ENCODE data around the gene MYO10.
"Not testable (repeated sequence)": the region's sequence is repeated elsewhere in the genome, so short reads cannot be mapped to it uniquely, and the experiment has no call there.

The MYO10 gene

DNA sequence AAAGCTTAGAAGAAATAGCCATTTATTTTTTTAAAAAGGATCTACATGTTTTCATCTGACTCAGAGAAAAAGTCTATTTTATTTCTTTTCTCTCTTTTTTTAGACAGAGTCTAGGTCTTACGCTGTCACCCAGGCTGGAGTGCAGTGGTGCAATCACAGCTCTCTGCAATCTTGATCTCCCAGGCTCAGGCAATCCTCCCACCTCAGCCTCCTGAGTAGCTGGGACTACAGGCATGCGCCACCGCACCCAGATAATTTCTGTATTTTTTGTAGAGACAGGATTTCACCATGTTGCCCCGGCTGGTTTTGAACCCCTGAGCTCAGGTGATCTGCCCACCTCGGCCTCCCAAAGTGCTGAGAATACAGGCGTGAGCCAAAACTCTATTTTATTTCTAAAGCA, 178.5 kb downstream of the MYO10 start:
- in situ Hi-C loops (cut with MboI; ENCODE audit: low sequenced_read_pairs) = not testable (repeated sequence)

DNA sequence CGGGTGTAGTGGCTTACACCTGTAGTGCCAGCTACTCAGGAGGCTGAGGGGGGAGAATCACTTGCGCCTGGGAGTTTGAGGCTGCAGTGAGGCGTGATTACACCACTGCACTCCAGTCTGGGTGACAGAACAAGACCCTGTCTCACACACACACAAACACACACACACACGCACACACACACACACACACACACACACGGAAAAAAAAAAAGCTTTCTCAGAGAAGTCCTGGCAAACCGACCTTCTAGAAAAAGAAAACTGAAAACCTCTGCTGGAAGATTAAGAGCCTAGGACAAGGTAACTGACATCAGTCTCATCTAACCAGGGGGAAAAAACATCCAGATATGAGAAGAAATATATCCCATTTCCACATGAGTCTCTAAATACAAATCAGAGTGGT, 178.9 kb downstream of the MYO10 start:
- in situ Hi-C loops (cut with MboI; ENCODE audit: low sequenced_read_pairs) = no loop called here

DNA sequence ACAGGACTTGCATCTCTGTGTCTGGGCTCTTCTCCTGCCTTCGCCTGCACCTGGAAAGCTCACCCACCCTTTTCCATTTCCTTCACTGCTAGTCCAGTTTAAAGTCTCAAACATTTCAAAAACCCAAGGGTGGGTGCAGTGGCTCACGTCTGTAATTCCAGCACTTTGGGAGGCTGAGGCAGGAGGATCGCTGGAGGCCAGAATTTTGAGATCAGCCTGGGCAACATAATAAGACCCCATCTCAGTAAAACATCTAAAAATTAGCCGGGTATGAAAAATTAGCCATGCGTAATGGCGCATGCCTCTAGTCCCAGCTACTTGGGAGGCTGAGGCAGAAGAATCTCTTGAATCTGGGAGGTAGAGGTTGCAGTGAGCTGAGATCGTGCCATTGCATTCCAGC, 179.4 kb downstream of the MYO10 start:
- in situ Hi-C loops (cut with MboI; ENCODE audit: low sequenced_read_pairs) = no loop called here

DNA sequence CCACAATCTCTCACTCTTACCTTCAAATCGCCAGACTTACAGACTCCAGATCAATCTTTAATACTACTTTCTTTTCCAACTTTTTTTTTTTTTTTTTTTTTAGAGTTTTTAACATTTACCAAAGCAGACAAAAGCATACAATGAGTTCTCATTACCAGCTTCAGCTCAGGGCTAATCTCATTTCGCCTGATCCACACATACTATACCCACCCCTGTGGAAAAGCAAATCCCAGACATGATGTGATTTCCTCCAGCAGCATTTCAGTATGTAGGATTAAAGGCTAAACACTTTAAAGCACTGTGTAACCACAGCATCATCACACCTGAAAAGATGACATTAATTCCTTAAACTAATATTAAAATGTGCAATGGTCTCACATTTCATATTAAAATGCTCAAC, 180.4 kb downstream of the MYO10 start:
- in situ Hi-C loops (cut with MboI; ENCODE audit: low sequenced_read_pairs) = no loop called here

DNA sequence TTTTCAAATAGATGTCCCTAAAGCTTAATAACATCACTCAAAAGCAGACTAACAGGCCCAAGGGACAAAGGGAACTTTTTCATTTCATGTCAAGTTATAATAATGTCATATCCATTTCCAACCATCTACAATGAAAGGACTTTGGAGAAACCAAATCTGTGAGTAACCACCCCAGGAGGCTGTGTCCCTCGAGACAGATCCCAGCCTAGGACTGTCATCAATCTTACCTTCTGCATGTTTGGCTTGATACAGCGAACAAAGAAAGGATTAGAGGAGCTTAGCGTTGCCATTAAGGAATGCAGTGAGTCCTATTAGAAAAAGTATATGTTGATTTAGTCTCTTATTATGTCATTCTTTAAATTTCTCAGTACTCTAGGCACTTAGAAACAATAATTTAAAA, 181.5 kb downstream of the MYO10 start:
- in situ Hi-C loops (cut with MboI; ENCODE audit: low sequenced_read_pairs) = no loop called here

DNA sequence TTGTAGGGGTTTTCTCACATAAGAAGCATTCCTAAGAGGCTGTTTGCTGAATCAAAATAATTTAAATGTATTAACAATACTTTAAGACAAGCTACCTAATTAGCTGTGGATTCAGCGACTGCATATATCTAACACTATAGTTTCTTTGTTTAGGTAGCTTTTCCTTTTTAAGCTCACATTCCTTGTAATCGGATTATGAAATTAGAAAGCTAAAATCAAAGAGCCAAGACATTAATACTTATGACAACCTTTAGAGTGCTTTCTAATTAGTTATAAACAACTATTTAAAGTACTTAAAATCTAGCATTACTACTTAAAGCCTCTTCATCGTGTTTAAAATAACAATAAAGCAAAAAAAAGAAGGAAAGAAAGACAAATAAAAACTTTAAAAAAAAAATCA, 182.0 kb downstream of the MYO10 start:
- in situ Hi-C loops (cut with MboI; ENCODE audit: low sequenced_read_pairs) = no loop called here

DNA sequence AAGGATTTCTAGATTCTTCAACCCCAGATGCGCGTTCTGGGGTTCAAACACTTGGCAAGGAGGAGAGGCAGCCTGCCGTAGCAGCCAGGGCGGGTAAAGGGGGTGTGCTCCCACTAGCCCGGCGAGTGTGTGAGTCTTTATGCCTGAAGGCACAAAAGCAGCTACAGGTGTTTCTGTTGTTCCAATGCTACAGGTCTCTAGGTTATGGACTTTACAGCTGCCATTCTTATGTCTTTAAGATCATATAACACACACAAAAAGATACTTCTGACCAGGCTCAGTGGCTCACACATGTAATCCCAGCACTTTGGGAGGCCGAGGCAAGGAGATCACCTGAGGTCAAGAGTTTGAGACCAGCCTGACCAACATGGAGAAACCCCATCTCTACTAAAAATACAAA, 185.6 kb downstream of the MYO10 start:
- in situ Hi-C loops (cut with MboI; ENCODE audit: low sequenced_read_pairs) = no loop called here

DNA sequence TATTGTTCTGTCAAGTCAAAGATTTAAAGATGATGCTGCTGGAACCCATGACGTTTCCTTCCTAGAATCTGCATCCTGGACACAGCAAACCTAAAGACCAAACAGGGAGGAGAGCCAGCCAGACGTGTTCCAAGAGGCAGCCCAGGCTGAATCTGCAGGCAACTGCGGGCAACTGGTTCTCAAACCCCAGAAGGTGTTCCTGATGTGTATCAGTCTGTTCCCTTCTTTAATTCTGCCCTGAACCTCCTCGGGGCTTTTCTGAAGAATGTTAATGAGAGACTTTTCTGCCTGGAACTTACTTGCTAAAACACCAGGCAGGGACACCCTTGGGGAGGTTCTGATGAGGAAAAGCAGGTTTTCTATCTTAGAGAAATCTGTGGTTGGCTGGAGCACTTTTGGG, 186.5 kb downstream of the MYO10 start:
- in situ Hi-C loops (cut with MboI; ENCODE audit: low sequenced_read_pairs) = no loop called here

DNA sequence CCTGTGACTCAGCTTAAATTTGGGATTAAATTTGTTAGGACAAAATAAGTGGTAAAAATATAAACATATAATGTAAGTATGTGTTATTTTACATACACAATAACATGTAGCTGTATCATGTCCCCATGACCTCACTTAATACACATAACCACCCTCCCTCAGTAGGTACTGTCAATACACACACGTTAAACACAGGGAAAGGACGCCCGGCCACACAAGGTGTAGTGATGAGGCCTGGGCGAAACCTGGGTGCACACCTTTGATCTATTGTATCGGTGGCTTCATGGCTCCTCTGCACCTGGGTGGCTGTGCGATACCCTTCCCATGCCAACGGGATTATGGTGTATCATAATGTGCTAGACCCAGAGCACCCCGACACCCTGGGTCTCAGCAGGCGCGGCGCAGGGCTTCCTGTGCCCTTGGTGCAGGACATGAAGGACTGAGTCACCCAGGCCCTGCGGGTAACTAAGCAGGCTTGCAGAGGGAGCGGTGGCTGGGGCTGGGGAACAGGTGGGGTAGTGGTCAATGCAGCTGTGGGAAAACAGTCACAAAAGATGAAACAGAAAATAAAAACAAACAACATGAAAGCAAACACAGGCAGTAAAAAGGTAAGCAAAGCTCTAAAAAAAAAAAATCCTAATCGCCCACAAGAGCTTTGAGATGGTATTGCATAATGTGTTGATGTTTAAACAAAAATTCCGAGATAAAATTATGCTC, 191.8 kb downstream of the MYO10 start:
- in situ Hi-C loops (cut with MboI; ENCODE audit: low sequenced_read_pairs) = no loop called here

DNA sequence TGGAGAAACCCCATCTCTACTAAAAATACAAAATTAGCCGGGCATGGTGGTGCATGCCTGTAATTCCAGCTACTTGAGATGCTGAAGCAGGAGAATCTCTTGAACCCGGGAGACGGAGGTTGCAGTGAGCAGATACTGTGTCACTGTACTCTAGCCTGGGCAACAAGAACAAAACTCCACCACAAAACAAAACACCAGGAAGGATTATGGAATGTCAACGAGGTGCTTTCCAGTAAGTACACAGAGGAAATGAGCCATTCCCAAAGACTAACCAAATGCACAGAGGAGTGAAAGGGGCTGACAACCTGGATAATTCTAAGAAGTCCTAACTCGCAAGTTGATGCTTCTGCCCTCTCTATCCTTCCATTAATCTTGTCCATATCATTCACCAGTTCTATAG, 193.2 kb downstream of the MYO10 start:
- in situ Hi-C loops (cut with MboI; ENCODE audit: low sequenced_read_pairs) = no loop called here

DNA sequence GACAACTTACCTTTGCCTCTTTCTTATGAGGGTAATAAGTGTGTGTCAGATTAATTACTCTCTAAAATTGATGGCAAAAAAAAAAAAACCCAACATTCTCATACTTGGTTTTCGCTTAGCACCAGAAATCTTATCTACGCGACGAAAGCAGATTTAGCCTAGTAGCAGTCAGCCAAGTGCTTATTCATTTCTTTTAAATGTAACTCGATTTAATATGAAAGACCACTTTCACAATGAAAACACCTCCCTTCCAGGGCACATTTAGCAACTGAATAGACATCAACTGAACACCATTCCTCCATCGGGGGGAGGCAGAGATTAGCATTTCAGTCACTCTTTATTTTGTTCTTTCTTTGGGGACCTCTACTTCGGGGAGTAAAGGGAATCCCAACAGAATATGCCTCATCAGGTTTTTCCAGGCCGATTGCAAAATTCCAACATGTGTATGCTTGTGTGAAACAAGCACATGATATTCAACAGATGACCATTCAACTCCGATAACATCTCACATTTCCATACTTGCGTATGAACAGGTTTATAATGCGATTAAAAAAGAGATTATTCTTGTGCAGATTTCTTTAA, 195.2 kb downstream of the MYO10 start:
- in situ Hi-C loops (cut with MboI; ENCODE audit: low sequenced_read_pairs) = no loop called here

DNA sequence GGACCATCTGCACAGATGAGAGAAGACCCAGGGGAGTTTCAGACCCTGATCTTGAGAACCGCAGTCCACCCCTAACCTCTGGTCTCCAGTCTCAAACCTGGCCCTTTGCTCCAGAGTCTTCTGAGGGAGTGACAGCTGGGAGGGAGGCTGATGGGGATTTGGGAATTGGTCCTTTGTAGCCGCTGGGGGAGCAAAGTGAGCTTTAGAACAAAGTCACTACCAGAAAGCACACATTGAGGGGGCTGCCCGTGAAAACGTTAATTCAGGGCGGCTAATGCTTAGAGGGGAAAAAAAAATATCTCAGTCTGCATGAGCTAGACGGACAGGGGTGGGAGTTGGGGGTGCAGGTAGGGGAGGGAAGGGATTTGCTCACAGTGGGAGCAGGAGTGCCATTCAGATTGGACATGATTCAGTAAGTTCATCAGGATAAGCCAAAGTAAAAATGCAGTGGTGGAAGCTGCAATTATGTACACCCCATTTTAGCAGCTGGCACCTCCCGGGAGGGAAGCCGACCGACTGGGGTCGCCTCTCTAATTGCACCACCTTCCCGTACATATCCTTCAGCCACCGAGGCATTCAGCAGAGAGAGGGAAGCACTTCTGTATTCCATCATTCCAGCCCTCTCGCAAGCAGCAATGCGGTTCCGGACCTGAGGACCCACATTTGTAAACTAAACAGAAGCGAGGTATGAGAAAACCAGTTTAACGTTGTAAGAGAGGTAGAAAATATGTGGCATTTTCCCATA, 195.8 kb downstream of the MYO10 start:
- in situ Hi-C loops (cut with MboI; ENCODE audit: low sequenced_read_pairs) = no loop called here

DNA sequence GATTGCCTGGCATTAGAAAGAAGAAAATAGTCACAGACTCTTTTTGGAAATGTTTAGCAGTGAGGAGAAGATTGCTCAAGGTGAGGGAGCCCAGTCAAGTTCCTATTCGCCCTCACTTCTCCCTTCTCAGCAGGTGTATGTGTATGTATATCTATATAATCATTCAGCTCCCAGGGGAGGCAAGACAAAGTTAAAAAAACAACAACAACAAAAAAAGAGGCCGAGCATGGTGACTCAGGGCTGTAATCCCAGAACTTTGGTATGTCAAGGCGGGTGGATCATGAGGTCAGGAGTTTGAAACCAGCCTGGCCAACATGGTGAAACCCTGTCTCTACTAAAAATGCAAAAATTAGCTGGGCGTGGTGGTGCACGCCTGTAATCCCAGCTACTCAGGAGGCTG, 197.7 kb downstream of the MYO10 start:
- in situ Hi-C loops (cut with MboI; ENCODE audit: low sequenced_read_pairs) = not testable (repeated sequence)

DNA sequence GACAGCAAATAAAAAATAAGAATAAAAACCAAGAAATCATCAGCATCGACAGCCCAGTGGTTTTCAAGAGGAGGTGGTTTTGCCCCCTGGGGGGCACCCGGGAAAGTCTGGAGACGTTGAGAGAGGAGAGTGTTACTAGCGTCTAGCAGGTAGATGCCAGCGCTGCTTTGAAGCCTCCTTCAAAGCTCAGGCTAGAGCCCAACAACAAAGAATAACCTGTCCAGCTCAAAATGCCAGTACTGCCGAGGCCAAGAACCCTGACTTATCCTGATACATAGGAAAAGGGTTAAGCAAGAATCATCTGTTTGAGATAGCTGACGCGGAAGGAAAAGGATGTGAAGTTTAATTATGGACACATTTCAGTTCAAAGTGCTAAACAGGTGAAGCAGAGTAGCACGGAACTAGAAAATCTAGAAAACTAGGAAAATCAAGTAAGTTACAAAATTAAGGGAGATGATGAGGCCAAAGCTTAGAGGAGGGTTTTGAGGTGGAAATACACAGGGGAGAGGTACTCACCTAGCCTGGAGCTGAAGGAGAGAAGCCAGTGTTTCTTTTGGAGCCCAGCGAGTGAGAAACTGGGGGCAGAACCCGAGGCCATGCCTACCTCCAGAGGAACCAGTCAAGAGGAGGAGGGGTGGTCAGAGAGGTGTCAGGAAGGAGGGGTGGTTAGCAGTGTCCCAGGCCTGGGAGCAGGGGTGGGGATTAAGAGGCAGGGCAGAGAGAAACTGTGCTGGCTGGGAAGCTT, 198.3 kb downstream of the MYO10 start:
- in situ Hi-C loops (cut with MboI; ENCODE audit: low sequenced_read_pairs) = no loop called here

DNA sequence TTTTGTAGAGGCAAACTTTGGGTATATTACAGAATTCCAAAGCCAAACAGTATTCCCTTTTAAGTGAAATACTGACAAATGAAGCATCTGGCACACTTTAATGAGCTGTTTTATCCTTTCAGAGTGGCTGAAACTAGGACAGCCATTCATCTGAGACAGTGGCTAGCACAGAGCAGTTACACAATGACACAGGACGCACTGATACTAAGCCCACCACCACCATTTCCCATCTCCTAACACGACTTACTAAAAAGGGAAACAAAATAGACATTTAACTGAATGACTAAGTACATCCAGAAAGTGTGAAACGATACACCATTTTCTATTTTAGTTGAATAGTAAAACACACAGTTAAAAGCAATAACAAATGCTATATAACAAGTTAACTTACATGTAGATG, 198.9 kb downstream of the MYO10 start:
- in situ Hi-C loops (cut with MboI; ENCODE audit: low sequenced_read_pairs) = no loop called here

DNA sequence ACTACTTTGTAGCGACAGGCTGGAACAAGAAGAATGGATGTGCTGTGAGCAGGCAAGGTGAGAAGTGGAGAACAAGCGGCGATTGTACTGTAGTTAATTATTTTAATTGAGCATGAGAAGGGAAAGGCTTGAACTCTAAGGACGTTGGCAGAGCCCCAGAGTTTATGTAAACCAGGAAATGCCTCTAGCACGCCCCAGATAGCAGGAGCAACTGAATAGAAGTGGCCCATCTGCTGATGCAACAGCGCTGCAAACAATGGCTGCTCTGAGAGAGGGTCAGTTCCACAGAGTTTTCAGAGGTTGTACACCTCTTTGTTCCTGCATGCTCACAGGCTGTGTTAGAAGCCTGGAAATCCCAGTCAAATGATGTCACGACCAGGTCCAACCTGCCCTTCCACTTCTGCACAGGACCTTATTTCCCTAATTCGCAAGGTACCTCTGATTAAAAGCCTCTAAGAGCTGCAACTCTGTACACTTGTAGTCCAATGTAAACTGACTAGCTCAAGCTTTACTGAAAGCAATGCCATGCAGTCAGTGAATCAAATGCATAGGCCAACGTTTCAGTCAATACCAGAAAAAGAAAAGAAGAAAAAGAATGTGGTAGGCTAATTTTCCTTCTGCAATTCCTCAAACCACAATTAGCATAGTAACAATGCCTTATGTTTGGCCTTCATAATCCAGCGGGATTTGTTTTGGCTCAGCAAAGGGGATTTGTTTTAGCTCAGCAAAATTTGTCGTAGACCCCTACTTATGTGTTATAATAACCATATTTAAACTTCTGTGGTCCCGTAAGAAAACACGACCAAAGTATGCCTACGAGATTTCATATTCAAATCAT, 199.7 kb downstream of the MYO10 start:
- in situ Hi-C loops (cut with MboI; ENCODE audit: low sequenced_read_pairs) = no loop called here

DNA sequence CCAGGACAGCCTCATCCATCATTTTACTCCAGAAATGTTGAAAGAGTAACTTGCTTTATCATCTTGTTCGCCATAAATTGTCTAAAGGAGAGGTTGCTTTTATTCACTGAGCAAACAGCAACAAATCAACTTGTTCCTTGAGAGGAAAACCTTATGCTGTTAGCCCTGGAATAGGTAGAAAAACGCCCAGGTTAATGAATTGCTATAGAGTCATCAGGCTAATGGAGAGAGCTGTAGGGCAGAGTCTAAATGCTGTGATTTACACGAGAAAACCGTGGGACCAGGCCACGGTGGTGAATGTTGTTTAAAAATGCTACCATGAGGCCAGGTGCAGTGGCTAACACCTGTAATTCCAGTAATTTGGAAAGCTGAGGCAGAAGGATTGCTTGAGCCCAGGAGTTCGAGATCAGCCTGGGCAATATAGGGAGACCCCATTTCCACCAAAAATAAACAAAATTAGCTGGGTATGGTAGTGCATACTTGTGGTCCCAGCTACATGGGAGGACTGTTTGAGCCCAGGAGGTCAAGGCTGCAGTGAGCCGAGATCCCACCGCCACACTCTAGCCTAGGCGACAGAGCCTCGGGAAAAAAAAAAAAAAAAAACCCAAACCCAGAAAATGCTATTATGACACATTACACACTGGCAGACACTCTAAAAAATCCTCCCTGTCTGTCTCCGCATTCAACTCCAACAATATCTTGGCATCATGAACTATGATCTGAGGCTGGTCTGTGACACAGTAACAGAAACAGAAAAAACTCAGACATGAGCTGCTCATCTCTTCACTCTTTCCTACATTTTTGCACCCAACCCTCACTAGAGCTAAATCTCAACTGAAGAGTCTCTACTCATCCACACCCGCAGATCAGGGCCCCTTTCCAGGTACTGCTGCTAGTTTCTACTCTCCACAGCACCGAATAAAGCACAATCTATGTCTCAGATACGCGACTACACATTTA, 200.7 kb downstream of the MYO10 start:
- in situ Hi-C loops (cut with MboI; ENCODE audit: low sequenced_read_pairs) = no loop called here

DNA sequence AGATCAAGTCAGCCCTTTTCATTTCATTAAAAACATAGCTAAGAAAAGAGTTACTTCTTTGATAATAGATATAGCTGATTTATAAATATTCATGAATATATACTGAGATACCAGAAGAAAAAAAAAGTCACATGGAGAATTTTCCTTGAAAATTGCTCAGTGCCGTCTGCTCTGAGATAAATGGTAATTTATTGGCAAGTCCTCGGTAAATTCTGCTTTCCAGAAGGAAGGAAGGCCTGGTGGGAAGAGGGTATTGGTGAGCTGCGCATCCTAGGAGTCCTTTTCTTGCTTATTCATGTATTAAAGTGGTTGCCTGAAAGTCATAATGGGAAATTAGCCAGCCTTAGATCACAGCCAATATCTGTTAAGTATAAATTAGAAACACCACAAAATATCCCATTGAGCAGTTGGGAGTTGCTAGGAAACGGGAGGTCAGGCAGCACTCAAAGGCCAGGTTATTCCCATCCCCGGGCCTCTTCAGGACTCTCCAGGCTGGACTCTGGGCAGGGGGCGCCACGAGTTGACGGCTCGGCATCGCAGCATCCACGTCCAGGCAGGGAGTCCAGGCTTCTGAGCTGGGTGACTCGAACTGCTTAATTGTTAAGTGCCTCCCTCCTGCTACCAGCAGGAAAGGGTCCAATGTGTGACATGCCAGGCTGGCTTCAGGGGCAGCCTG, 202.6 kb downstream of the MYO10 start:
- in situ Hi-C loops (cut with MboI; ENCODE audit: low sequenced_read_pairs) = no loop called here

DNA sequence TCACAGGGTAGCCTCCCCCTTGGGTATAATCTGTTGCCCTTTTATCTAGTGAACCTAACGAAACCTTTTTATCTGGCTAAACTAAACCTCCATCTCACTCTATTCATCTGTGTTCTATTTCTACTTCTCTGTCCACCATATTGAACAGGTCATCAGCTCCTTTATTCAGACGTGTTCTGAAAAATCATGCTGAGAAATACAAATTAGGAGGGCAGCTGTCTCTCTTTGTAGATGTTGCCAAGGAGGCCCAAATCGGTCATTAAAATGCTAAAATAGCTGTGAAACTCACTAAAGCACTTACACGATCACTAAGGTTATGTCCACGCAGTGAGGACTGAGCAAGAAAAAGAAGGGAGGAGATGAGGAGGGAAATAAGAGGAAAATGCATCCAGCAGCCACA, 203.7 kb downstream of the MYO10 start:
- in situ Hi-C loops (cut with MboI; ENCODE audit: low sequenced_read_pairs) = no loop called here

All from HL-60/S4 (cell line).